Calu3 (cell line): Measurements from ENCODE around the gene PPM1L. TPM values are rescaled to one million over a fixed set of nuclear protein-coding genes. Genes with fewer than 3 reads are reported as not detected.

Experiments used
- BruUV-seq: library from RNA; stranded (reverse); fragments of 400-500 nt; replicated peaks from 2 replicates; lab custom pipeline; 2021; lab: Mats Ljungman, UMichigan
- CTCF ChIA-PET: fragments of 300-600 bp; sonication (Branson Sonifier 250); formaldehyde crosslinking; loops from one replicate; lab custom pipeline; 2022; ENCODE audit warnings: antibody characterized with exemption; lab: Charles Lee
- DNase-seq: peaks from one replicate; pipeline ENCODE4 v3.0.0; 2022
- H3K27ac Mint-ChIP-seq: one replicate; pipeline ENCODE4 v1.8.0; 2022; ENCODE audit warnings: mixed read lengths; ENCODE audit not compliant: unreplicated experiment
- H3K27me3 Mint-ChIP-seq: one replicate; pipeline ENCODE4 v1.8.0; 2022; ENCODE audit warnings: mixed read lengths; ENCODE audit not compliant: unreplicated experiment
- H3K36me3 Mint-ChIP-seq: one replicate; pipeline ENCODE4 v1.8.0; 2022; ENCODE audit warnings: mild to moderate bottlenecking, moderate library complexity, mixed read lengths; ENCODE audit not compliant: insufficient read depth, unreplicated experiment
- H3K4me1 Mint-ChIP-seq: one replicate; pipeline ENCODE4 v1.8.0; 2022; ENCODE audit warnings: mild to moderate bottlenecking, low read depth, mixed read lengths; ENCODE audit not compliant: unreplicated experiment
- H3K4me3 Mint-ChIP-seq: one replicate; pipeline ENCODE4 v1.8.0; 2022; ENCODE audit warnings: mild to moderate bottlenecking, low read depth, moderate library complexity, mixed read lengths; ENCODE audit not compliant: unreplicated experiment
- H3K9me3 Mint-ChIP-seq: one replicate; pipeline ENCODE4 v1.8.0; 2022; ENCODE audit warnings: low read depth, mixed read lengths; ENCODE audit not compliant: unreplicated experiment
- CTCF ChIP-seq: fragments of 200-600 bp; IDR thresholded peaks from one replicate; pipeline ENCODE4 v1.8.0; 2022; ENCODE audit warnings: antibody characterized with exemption; ENCODE audit not compliant: unreplicated experiment
- intact Hi-C: fragments of 100-400 bp; cut with micrococcal nuclease; formaldehyde crosslinking; loops from one replicate; pipeline ENCODE4 v1.10.0; 2022; ENCODE audit not compliant: unreplicated experiment
- total RNA-seq: library from RNA; stranded (reverse); gene quantifications from 2 replicates; pipeline ENCODE4 v1.2.3, GENCODE V29; 2022

Gene PPM1L
- total RNA-seq, 1 experiment from 2014 or later: 18.4 TPM

DNA sequence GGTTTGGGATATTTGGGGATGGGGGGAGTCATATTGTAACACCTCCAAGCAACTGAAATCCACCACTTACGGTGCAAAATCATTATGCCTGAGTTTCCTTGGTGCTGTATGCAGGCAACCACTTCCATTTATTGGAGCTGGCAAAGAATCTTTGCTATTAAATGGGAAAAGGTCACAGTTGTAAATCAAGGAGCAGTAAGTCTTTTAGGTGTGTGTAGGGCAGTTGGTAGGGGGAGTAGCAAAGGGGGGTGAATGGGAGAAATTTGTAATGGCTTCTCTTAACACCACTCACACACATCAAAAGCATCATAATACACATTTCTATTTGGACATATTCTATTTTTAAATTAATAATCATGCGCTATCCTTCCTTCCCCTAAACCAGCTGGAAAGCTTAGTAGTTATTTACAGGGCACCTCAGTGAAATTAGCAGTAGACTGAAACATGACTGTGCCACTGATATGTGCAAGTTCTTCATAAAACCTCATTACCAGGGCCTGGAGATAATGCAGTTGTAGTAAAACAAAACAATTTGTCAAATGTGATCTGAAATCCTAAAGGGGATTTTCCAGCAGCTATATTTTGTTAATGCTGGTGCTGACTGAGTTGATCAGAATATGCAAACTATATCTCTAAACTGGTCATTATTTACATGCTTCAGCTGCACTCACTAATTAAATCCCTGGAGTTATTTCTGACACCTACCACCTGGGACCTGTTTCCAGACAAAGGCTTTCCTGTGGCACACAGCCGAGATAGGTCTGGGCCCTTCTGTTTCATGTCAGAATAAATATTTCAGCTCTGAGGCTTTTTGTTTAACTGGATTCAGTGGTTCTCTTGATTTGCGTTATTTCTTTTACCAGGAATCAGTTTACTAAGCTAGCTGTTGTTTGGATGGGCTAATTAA, 259.1 kb downstream of the PPM1L start:
- Mint-ChIP-seq H3K9me3 (peaks cover 6% of the 10 kb centered on the region), H3K4me3 (no peak overlapping the region), H3K27ac (no peak overlapping the region), H3K4me1 (no peaks in the 10 kb centered on the region), H3K27me3 (no peaks in the 10 kb centered on the region), H3K36me3 (no peaks in the 10 kb centered on the region)
- no peak for DNase-seq
- intact Hi-C loops: no loop called here
- no TSS peak for BruUV-seq
- CTCF ChIA-PET: interaction anchor here (1.4 kb wide), 1 partner anchor 16 kb away, joined by 4 read pairs; no protein-coding TSS in a partner anchor
- TF ChIP-seq CTCF: no peak

DNA sequence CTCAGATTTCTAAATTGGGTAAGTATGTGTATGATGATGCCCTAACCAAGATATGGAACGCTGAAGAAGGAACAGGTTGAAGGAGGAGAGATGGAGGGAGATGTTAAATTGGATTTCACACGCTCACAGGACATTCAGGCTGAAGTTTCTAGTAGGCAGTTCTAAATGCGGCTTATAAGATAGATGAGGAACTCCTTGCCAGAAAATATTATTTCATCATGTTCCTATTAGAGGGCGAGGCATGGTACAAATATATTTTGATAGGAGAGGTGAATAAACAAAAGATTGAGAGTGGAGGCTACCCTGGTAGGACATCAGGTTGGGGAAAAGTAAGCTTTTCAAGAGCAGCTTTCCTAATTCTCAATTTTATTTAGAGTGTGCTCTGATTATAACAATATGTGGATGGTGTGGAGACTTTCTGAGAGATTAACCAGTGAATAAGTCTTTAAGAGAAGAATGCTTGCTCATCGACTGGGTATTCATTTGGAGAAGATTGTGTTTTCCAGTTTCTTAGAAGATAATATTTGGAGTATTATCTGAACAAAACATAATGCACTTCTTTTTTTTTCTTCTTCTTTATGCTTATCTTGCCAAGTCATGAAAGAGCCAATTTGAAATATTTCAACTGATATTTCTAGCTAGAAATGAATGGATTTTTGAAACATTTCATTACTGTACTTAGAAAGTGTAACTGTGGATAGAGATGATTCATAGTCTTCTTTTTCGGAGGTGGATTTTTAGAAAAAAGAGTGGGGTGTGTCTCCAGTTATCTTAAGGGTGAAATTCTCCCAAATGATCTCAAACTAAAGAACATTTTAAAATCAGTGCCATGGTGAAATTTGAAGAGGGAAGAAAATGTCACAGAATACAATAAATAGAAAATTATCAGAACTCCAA, 260.6 kb downstream of the PPM1L start:
- H3K27me3 Mint-ChIP-seq: no peaks in the 10 kb centered on the region
- H3K4me3 Mint-ChIP-seq: no peak overlapping the region
- CTCF ChIA-PET: no interaction called here
- H3K4me1 Mint-ChIP-seq: no peaks in the 10 kb centered on the region
- BruUV-seq: no TSS peak
- H3K36me3 Mint-ChIP-seq: no peaks in the 10 kb centered on the region
- no peak for DNase-seq
- no peak for TF ChIP-seq CTCF
- H3K27ac Mint-ChIP-seq: no peak overlapping the region
- intact Hi-C loops: no loop called here
- H3K9me3 Mint-ChIP-seq: peaks cover 7% of the 10 kb centered on the region

GRCh38 chr3:161017971-161018370, 261.9 kb downstream of the PPM1L start:
- no peak for TF ChIP-seq CTCF
- intact Hi-C loops: no loop called here
- CTCF ChIA-PET: no interaction called here
- Mint-ChIP-seq H3K9me3 (peaks cover 9% of the 10 kb centered on the region), H3K27ac (no peak overlapping the region), H3K27me3 (no peaks in the 10 kb centered on the region), H3K4me3 (no peak overlapping the region), H3K4me1 (no peaks in the 10 kb centered on the region), H3K36me3 (no peaks in the 10 kb centered on the region)
- no peak for DNase-seq
- BruUV-seq: no TSS peak

DNA sequence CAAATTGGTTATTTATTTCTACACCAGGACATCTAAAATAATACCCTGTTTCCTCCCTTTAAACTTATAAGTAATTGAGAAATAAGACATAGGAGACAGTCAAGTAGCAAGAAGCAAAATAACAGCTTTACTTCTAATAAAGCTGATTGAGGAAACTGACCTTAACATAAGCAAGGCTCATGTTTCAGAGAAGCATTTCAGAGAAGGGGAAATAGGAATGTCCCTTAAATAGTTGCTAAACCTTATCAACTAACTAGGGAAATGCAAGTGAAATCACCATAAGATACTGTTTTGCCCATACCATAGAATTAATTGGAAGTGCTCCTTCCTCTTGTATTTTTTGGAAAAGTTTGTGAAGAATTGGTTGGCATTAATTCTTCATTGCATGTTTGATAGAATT, 264.2 kb downstream of the PPM1L start:
- CTCF ChIA-PET: no interaction called here
- Mint-ChIP-seq H3K4me3 (no peak overlapping the region), H3K27me3 (no peaks in the 10 kb centered on the region), H3K9me3 (peaks cover 12% of the 10 kb centered on the region), H3K36me3 (no peaks in the 10 kb centered on the region), H3K27ac (no peak overlapping the region), H3K4me1 (no peaks in the 10 kb centered on the region)
- intact Hi-C loops: loop anchor here (1.0 kb wide), 1 partner anchor 9 kb away; no protein-coding TSS in a partner anchor
- TF ChIP-seq CTCF: no peak
- no TSS peak for BruUV-seq
- DNase-seq: no peak
